Neural cell (in vitro differentiated cells): Measurements from ENCODE around the gene ACVR1B.

Experiments
- EP300 ChIP-seq: fragments of 450-650 bp; conservative IDR thresholded peaks from 2 replicates; pipeline ENCODE4 v1.6.1; 2014; ENCODE audit warnings: antibody characterized with exemption, mild to moderate bottlenecking, moderate library complexity; ENCODE audit not compliant: poor library complexity, severe bottlenecking
- POLR2AphosphoS5 ChIP-seq: IDR thresholded peaks from 2 replicates; pipeline ENCODE4 v1.6.1; 2012
- REST ChIP-seq: IDR thresholded peaks from 2 replicates; pipeline ENCODE4 v1.6.1; 2012; ENCODE audit warnings: borderline replicate concordance
- SMC3 ChIP-seq: fragments of 450-650 bp; conservative IDR thresholded peaks from 2 replicates; pipeline ENCODE4 v1.6.1; 2014; ENCODE audit warnings: antibody characterized with exemption, mild to moderate bottlenecking, moderate library complexity; ENCODE audit not compliant: poor library complexity
- TAF1 ChIP-seq: IDR thresholded peaks from 2 replicates; pipeline ENCODE4 v1.6.1; 2012; ENCODE audit warnings: low read depth
- TF ChIP-seq, protein P1 (sequence below): fragments of 450-650 bp; IDR thresholded peaks from 2 replicates; pipeline ENCODE4 v1.5.1; 2014; ENCODE audit warnings: antibody characterized with exemption, mild to moderate bottlenecking, moderate library complexity; ENCODE audit not compliant: poor library complexity, severe bottlenecking

GRCh38 chr12:52027085-52027843, 75.8 kb downstream of the ACVR1B start:
- TF ChIP-seq, protein P1, sequence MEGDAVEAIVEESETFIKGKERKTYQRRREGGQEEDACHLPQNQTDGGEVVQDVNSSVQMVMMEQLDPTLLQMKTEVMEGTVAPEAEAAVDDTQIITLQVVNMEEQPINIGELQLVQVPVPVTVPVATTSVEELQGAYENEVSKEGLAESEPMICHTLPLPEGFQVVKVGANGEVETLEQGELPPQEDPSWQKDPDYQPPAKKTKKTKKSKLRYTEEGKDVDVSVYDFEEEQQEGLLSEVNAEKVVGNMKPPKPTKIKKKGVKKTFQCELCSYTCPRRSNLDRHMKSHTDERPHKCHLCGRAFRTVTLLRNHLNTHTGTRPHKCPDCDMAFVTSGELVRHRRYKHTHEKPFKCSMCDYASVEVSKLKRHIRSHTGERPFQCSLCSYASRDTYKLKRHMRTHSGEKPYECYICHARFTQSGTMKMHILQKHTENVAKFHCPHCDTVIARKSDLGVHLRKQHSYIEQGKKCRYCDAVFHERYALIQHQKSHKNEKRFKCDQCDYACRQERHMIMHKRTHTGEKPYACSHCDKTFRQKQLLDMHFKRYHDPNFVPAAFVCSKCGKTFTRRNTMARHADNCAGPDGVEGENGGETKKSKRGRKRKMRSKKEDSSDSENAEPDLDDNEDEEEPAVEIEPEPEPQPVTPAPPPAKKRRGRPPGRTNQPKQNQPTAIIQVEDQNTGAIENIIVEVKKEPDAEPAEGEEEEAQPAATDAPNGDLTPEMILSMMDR: no peak
- TF ChIP-seq TAF1 (no peak), SMC3 (no peak), POLR2AphosphoS5 (no peak), REST (no peak), EP300 (no peak)
